Gastroesophageal sphincter (tissue), 4 donors: ENCODE results near the gene SAMD5. TPM values are rescaled to one million over a fixed set of nuclear protein-coding genes. Genes with fewer than 3 reads are reported as not detected.
"Not testable (repeated sequence)": the region's sequence is repeated elsewhere in the genome, so short reads cannot be mapped to it uniquely, and the experiment has no call there.

Source experiments
- ATAC-seq: fragments of 150-250 bp; one replicate; pipeline ENCODE4 v1.9.1; 2016; ENCODE audit warnings: mild to moderate bottlenecking, moderate library complexity
- H3K27ac ChIP-seq, 4 donors: fragments of 200-600 bp; sonication (generic) in 3 of 4; 1 replicate in 3 of 4; 2 replicates in 1 of 4; pipeline ENCODE4 v1.5.1; 2016 to 2019
- H3K27me3 ChIP-seq: fragments of 200-600 bp; sonication (generic); one replicate; pipeline ENCODE4 v1.5.1; 2019
- H3K36me3 ChIP-seq, 2 donors: fragments of 200-600 bp; sonication (generic); one replicate each; pipeline ENCODE4 v1.5.1; 2019; ENCODE audit warnings: control low read depth in 1 of 2
- H3K4me1 ChIP-seq, 3 donors: fragments of 200-600 bp; sonication (generic); 1 replicate in 2 of 3; 2 replicates in 1 of 3; pipeline ENCODE4 v1.5.1; 2016 to 2019; ENCODE audit warnings: control low read depth in 2 of 3
- H3K4me3 ChIP-seq, 2 donors: fragments of 200-600 bp; sonication (generic); one replicate each; pipeline ENCODE4 v1.5.1; 2019; ENCODE audit warnings: mild to moderate bottlenecking in 1 of 2, moderate library complexity in 1 of 2
- H3K9me3 ChIP-seq, 3 donors: fragments of 200-600 bp; sonication (generic); one replicate each; pipeline ENCODE4 v1.5.1; 2017 to 2019; ENCODE audit warnings: control low read depth in 2 of 3
- EP300 ChIP-seq: sonication (generic); formaldehyde crosslinking; IDR thresholded peaks from one replicate; pipeline ENCODE4 v1.6.1; 2017; ENCODE audit warnings: antibody characterized with exemption, mild to moderate bottlenecking
- POLR2A ChIP-seq, 2 donors: fragments of 450-650 bp; IDR thresholded peaks; one replicate each; pipeline ENCODE4 v1.6.1; 2017; ENCODE audit warnings: antibody characterized with exemption in 2 of 2, mild to moderate bottlenecking in 2 of 2, moderate library complexity in 1 of 2
- POLR2AphosphoS5 ChIP-seq: sonication (generic); formaldehyde crosslinking; IDR thresholded peaks from one replicate; pipeline ENCODE4 v1.6.1; 2017; ENCODE audit warnings: antibody characterized with exemption
- WGBS, 2 donors: methylation state at CpG; one replicate each; pipeline ENCODE4 v1.1.5; 2018; ENCODE audit warnings: low coverage in 1 of 2; 5-methylcytosine and 5-hydroxymethylcytosine counted together
- total RNA-seq, 4 donors: library from RNA; depleted of rRNA; stranded (reverse); fragments of >200 nt; gene quantifications; one replicate each; pipeline ENCODE4 v1.1.0, GENCODE V29; 2016
- TF ChIP-seq, protein P1 (sequence below), 4 experiments: fragments of 200-600 bp in 2 of 4; fragments of 450-650 bp in 2 of 4; sonication (generic) in 1 of 4; IDR thresholded peaks; one replicate each; pipeline ENCODE4 v1.5.1; 2017 to 2019; ENCODE audit warnings: antibody characterized with exemption in 4 of 4, mild to moderate bottlenecking in 2 of 4, moderate library complexity in 2 of 4

Gene SAMD5
- total RNA-seq, 4 donors from 2014 or later, result 0.93 to 1.3 (median 0.96) TPM

DNA sequence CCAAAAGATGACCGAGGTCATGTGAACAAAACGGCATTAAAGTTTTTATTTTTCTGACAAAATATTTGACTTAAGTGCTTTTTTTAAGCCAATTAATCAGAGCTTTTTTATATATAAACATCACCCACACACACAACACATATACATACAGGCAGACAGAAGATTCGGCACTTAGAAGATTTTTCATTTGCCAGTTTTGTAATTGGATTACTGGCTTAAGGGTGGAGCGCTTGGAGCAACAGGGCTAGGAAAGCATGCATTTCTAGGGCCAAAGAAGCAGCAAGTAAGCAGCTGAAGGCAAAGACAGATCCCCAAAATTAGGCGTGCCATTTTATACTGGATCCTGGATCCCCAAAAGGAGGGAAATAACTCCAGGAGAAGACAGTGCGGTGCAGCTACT lies 30.3 kb downstream of the SAMD5 start:
- 77 to 91% methylated on average over 5 to 6 of the region's 6 CpGs for WGBS, 2 donors
- no peak for TF ChIP-seq POLR2A (IDR thresholded peaks at IDR 0.05)
- no peak for TF ChIP-seq EP300
- no peak for TF ChIP-seq POLR2AphosphoS5
- TF ChIP-seq, protein P1, sequence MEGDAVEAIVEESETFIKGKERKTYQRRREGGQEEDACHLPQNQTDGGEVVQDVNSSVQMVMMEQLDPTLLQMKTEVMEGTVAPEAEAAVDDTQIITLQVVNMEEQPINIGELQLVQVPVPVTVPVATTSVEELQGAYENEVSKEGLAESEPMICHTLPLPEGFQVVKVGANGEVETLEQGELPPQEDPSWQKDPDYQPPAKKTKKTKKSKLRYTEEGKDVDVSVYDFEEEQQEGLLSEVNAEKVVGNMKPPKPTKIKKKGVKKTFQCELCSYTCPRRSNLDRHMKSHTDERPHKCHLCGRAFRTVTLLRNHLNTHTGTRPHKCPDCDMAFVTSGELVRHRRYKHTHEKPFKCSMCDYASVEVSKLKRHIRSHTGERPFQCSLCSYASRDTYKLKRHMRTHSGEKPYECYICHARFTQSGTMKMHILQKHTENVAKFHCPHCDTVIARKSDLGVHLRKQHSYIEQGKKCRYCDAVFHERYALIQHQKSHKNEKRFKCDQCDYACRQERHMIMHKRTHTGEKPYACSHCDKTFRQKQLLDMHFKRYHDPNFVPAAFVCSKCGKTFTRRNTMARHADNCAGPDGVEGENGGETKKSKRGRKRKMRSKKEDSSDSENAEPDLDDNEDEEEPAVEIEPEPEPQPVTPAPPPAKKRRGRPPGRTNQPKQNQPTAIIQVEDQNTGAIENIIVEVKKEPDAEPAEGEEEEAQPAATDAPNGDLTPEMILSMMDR (IDR thresholded peaks at IDR 0.05), result no peak
- Histone ChIP-seq H3K27me3 (no peaks in the 10 kb centered on the region), H3K27ac (no peak overlapping the region), H3K9me3 (peaks cover 0 to 8% (median 0%) of the 10 kb centered on the region in 3 donors), H3K4me3 (no peak overlapping the region), H3K4me1 (no peaks in the 10 kb centered on the region), H3K36me3 (no peaks in the 10 kb centered on the region)
- no peak for ATAC-seq

DNA sequence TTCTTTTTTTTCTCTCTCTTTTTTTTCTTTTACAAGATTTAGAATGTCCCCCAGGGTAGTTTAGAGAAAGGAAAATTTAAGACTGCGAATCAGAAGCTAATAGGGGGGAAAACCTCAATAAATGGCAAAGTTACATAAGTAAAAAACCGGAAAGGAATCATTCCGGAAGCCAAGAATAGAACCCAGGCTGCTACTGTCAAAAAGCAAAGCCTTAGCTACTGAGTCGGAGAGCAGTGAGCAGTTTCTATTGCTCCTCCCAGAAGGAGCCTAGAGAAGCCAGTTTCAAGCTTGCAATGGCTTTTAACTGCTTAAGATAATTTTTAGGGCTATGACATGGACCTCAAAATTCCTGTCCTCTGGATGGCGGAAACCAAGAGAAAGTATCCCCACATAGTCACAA lies 31.6 kb downstream of the SAMD5 start:
- no peaks in the 10 kb centered on the region for H3K4me1 ChIP-seq
- 64 to 78% methylated on average over 3 to 5 of the region's 5 CpGs for WGBS, 2 donors
- no peak overlapping the region for H3K27ac ChIP-seq
- TF ChIP-seq EP300, result no peak
- TF ChIP-seq, protein P1 (IDR thresholded peaks at IDR 0.05), result no peak
- TF ChIP-seq POLR2A (IDR thresholded peaks at IDR 0.05), result no peak
- TF ChIP-seq POLR2AphosphoS5, result no peak
- no peaks in the 10 kb centered on the region for H3K27me3 ChIP-seq
- H3K4me3 ChIP-seq, result no peak overlapping the region
- H3K9me3 ChIP-seq, result peaks cover 0 to 8% (median 0%) of the 10 kb centered on the region in 3 donors
- ATAC-seq, result no peak
- no peaks in the 10 kb centered on the region for H3K36me3 ChIP-seq

DNA sequence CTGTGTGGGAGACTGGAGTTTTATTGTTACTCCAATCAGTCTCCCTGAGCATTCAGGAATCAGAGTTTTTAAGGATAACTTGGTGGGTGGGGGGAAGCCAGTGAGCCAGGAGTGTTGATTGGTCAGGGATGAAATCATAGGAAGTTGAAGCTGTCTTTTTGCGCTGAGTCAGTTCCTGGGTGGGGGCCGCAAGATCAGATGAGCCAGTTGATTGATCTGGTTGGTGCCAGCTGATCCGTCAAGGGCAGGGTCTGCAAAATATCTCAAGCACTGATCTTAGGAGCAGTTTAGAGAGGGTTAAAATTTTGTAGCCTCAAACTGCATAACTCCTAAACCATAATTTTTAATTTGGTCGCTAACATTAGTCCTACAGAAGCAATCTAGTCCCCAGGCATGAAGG lies 33.9 kb downstream of the SAMD5 start:
- H3K27me3 ChIP-seq, H3K4me3 ChIP-seq, H3K9me3 ChIP-seq, H3K4me1 ChIP-seq, H3K36me3 ChIP-seq, ATAC-seq, H3K27ac ChIP-seq: not testable (repeated sequence)
- WGBS, 2 donors, result 80 to 90% methylated on average over 4 of the region's 4 CpGs

DNA sequence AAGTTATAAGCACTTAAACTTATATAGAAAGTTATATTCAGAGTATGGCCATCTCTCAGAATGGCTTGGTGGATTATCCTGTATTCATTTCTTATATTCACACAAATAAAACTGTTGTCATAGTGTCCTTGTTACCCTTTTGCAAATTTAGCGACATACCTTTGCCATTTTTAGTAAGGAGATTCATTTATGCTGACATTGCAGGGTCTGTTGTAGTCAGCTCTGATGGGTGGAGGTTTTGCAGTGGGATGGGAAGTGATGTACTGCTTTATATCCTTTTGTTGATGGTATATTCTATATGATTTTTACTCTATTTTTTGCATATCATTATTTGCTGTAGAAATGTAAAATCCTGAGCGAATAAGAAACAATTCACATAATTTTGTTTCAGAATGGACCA lies 35.9 kb downstream of the SAMD5 start:
- Histone ChIP-seq H3K4me3 (no peak overlapping the region), H3K27ac (no peak overlapping the region), H3K27me3 (no peaks in the 10 kb centered on the region), H3K36me3 (no peaks in the 10 kb centered on the region), H3K9me3 (peaks cover 0 to 8% (median 0%) of the 10 kb centered on the region in 3 donors), H3K4me1 (peaks cover 0 to 6% (median 0%) of the 10 kb centered on the region in 3 donors)
- no peak for ATAC-seq
- TF ChIP-seq, protein P1 (IDR thresholded peaks at IDR 0.05), result no peak
- no peak for TF ChIP-seq POLR2A (IDR thresholded peaks at IDR 0.05)
- no peak for TF ChIP-seq POLR2AphosphoS5
- no peak for TF ChIP-seq EP300
- 77 to 83% methylated on average over 2 of the region's 2 CpGs for WGBS, 2 donors

DNA sequence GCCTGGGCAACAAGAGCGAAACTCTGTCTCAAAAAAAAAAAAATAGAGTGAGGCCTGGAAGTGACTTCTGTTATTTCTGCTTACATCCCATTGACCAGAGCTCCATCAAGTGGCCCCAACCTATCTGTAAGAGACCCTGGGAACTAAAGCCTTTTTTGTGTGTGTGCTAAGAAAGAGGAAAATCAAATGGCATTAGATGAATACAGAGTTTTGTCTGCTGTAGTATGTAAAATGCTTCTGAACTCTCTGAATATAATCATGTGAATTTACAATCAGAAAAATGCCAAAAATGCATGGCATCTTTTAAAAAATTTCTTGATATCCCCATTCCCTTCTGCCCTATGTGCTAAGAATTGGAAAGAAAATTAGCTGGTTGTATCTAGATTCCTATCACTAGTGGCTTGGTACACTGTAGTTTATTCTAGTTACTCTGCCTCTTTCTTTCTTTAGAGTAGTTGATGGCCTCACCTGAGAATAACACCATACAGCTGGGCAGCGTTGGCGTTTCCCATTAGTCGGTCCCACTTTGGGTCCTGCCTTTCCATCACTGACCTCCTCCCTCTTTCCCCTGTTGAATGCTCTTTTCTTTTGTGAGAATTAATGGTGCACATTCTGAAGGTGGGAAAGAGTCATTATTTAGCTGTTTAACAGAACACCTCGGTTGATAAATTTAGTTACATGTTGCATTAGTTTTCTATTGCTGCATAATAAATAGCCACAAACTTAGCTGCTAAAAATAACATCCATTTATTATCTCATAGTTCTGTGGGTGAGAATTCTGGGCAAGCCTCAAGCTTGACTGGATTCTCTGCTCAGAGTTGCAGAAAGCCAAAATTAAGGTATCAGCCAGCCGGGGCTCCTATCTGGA lies 38.2 kb downstream of the SAMD5 start:
- H3K4me1 ChIP-seq, result peaks cover 0 to 6% (median 0%) of the 10 kb centered on the region in 3 donors
- H3K36me3 ChIP-seq, result no peaks in the 10 kb centered on the region
- no peak overlapping the region for H3K27ac ChIP-seq
- H3K9me3 ChIP-seq, result peaks cover 0 to 8% (median 0%) of the 10 kb centered on the region in 3 donors
- no peak for TF ChIP-seq EP300
- H3K27me3 ChIP-seq, result no peaks in the 10 kb centered on the region
- ATAC-seq, result no peak
- no peak overlapping the region for H3K4me3 ChIP-seq
- 26 to 39% methylated on average over 3 to 4 of the region's 6 CpGs for WGBS, 2 donors

DNA sequence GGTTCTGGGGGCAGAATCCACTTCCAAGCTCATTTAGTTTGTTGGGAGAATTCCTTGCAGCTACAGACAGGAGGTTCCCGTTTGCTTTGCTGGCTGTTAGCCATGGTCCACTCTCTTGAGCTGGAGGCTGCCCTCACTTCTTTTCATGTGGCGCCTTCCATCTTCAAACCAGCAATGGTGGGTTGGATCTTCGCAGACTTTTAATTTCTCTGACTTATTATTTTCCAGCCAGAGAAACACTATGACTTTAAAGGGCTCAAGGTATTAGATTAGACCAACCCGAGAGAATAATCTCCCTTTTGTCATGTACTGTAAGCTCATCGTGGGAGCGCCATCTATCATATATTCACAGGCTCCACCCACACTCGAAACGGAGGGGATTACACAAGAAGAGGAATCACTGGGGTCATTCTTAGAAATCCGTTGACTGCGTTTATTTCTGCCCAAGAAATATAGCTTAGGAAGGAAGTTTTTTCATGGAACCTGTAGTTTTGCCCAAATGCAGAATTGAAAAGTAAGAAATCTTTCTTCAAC lies 38.9 kb downstream of the SAMD5 start:
- 46 to 47% methylated on average over 6 to 10 of the region's 10 CpGs for WGBS, 2 donors
- Histone ChIP-seq H3K27ac (no peak overlapping the region), H3K9me3 (peaks cover 0 to 1% (median 0%) of the 10 kb centered on the region in 3 donors), H3K27me3 (no peaks in the 10 kb centered on the region), H3K4me1 (peaks cover 0 to 6% (median 0%) of the 10 kb centered on the region in 3 donors), H3K36me3 (no peaks in the 10 kb centered on the region), H3K4me3 (no peak overlapping the region)
- ATAC-seq, result no peak
- TF ChIP-seq, protein P1 (IDR thresholded peaks at IDR 0.05), result no peak
- TF ChIP-seq POLR2AphosphoS5 (no peak), POLR2A (IDR thresholded peaks at IDR 0.05) (no peak), EP300 (no peak)
